Measurements from ENCODE around the gene NFATC3.

Gene NFATC3

GRCh38 chr16:68076560-68076959 lies 8.6 kb upstream of the NFATC3 start:
- no peak for TF ChIP-seq TEAD4 (IDR thresholded peaks at IDR 0.05)
- TF ChIP-seq MAX (IDR thresholded peaks at IDR 0.05) = no peak
- TF ChIP-seq ZBTB7A (IDR thresholded peaks at IDR 0.05; ENCODE audit: low read depth) = no peak
- TF ChIP-seq CEBPB (IDR thresholded peaks at IDR 0.05) = no peak
- no peak for TF ChIP-seq YY1 (IDR thresholded peaks at IDR 0.05; ENCODE audit: low read depth)

- TF ChIP-seq MAX (IDR thresholded peaks at IDR 0.05) = no peak
- no peak for TF ChIP-seq CEBPB (IDR thresholded peaks at IDR 0.05)
- TF ChIP-seq EGR1 (IDR thresholded peaks at IDR 0.05) = no peak
- TF ChIP-seq RAD21 (IDR thresholded peaks at IDR 0.05; ENCODE audit: low read depth) = no peak
- no peak for TF ChIP-seq USF1 (IDR thresholded peaks at IDR 0.05)
- no peak for TF ChIP-seq REST (IDR thresholded peaks at IDR 0.05; ENCODE audit: low read depth)
Observed at GRCh38 chr16:68077866-68078700, 7.1 kb upstream of the NFATC3 start.

- TF ChIP-seq USF1 (IDR thresholded peaks at IDR 0.05) (no peak), RAD21 (IDR thresholded peaks at IDR 0.05; ENCODE audit: low read depth) (no peak), CEBPB (IDR thresholded peaks at IDR 0.05) (no peak), YY1 (IDR thresholded peaks at IDR 0.05; ENCODE audit: low read depth) (no peak), TEAD4 (IDR thresholded peaks at IDR 0.05) (no peak), TCF12 (IDR thresholded peaks at IDR 0.05; ENCODE audit: low read depth) (no peak), EP300 (IDR thresholded peaks at IDR 0.05; ENCODE audit: borderline replicate concordance) (no peak), NFIC (IDR thresholded peaks at IDR 0.05) (no peak), EGR1 (IDR thresholded peaks at IDR 0.05) (no peak), TAF1 (IDR thresholded peaks at IDR 0.05; ENCODE audit: low read depth) (no peak), FOXM1 (IDR thresholded peaks at IDR 0.05; ENCODE audit: borderline replicate concordance, low read depth) (no peak), REST (IDR thresholded peaks at IDR 0.05; ENCODE audit: low read depth) (no peak), CREB1 (IDR thresholded peaks at IDR 0.05; ENCODE audit: low read depth) (no peak), ZBTB7A (IDR thresholded peaks at IDR 0.05; ENCODE audit: low read depth) (no peak), MAX (IDR thresholded peaks at IDR 0.05) (no peak)
Observed at GRCh38 chr16:68078701-68079375, 6.3 kb upstream of the NFATC3 start.

- TF ChIP-seq FOXM1 (IDR thresholded peaks at IDR 0.05; ENCODE audit: borderline replicate concordance, low read depth) (no peak), CEBPB (IDR thresholded peaks at IDR 0.05) (no peak), EGR1 (IDR thresholded peaks at IDR 0.05) (no peak), YY1 (IDR thresholded peaks at IDR 0.05; ENCODE audit: low read depth) (no peak), USF1 (IDR thresholded peaks at IDR 0.05) (no peak), MAX (IDR thresholded peaks at IDR 0.05) (no peak), REST (IDR thresholded peaks at IDR 0.05; ENCODE audit: low read depth) (no peak), NFIC (IDR thresholded peaks at IDR 0.05) (no peak), TEAD4 (IDR thresholded peaks at IDR 0.05) (no peak), TCF12 (IDR thresholded peaks at IDR 0.05; ENCODE audit: low read depth) (no peak), TAF1 (IDR thresholded peaks at IDR 0.05; ENCODE audit: low read depth) (no peak), EP300 (IDR thresholded peaks at IDR 0.05; ENCODE audit: borderline replicate concordance) (no peak), RAD21 (IDR thresholded peaks at IDR 0.05; ENCODE audit: low read depth) (no peak), ZBTB7A (IDR thresholded peaks at IDR 0.05; ENCODE audit: low read depth) (no peak)
Observed at GRCh38 chr16:68079376-68079625, 5.9 kb upstream of the NFATC3 start.
